Hippocampal formation (tissue), 2 donors: Measurements from ENCODE around the gene SACS.
A peak's percentile ranks its signal among the peaks of the same experiment; 100 is the strongest.
"Not testable (repeated sequence)": the region's sequence is repeated elsewhere in the genome, so short reads cannot be mapped to it uniquely, and the experiment has no call there.

Experiments
- DNase-seq, 2 donors: peaks; one replicate each; lab custom pipeline; 2025; lab: John Stamatoyannopoulos, UW

The SACS gene

GRCh38 chr13:23357349-23357748, 76.2 kb downstream of the SACS start:
- DNase-seq = no peak

DNA sequence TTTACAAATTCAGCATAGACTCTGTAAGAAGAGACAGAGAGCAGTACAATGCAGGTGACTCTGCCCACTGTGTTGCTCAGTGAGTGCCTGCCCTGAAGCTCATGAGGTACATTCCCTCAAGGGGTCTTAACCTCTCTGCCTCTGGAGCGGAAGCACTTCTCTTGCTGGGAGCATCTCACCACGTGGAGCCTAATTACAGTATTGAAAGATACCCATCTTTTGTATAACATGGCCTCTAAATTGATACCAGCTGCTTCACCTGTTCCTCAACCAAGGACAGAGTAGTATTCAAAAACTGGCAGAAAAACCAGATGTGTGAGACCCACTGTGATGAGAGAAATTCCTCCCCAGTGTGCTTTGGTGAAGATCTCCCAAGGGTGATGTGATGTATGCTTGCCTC, 77.1 kb downstream of the SACS start:
- DNase-seq = no peak

DNA sequence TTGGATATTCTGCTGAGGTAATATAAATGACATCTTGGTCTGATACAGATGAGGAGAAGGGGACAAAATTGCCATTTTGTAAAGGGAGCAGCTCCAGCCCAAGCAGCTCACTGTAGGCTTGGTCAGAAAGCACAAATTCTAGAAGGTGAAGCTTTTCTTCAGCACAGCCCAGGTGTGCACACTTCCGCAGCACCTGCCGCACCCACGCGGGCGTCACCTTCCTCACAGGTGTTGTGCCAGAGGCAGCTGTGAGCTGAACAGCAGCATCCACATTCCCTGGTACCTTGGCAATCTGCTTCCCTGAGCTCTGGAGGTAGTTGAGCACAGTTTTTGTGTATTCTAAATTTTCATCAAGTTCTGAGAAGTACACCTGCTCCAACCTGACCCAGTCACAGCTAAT, 79.0 kb downstream of the SACS start:
- DNase-seq = no peak

DNA sequence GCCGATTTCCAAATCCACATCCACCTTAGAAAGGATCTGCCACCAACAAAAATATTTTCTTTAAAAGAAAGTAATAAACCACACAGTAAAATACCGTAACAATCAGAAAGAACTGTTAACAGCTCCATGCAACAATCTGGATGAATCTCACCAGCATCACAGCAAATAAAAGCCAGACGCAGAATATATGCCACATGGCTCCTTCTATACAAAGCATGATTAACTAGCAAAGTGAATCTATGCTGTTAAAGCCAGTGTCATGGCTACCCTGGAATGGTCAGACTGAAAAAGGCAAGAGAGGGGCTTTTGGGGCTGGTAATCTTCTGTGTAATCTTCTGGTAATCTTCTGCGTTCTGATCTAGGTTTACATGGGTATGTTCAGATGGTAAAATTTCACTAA, 81.3 kb downstream of the SACS start:
- DNase-seq = no peak

GRCh38 chr13:23350009-23350408, 83.5 kb downstream of the SACS start:
- no peak for DNase-seq

- DNase-seq = no peak
Measured at GRCh38 chr13:23349161-23349897, 84.2 kb downstream of the SACS start.

DNA sequence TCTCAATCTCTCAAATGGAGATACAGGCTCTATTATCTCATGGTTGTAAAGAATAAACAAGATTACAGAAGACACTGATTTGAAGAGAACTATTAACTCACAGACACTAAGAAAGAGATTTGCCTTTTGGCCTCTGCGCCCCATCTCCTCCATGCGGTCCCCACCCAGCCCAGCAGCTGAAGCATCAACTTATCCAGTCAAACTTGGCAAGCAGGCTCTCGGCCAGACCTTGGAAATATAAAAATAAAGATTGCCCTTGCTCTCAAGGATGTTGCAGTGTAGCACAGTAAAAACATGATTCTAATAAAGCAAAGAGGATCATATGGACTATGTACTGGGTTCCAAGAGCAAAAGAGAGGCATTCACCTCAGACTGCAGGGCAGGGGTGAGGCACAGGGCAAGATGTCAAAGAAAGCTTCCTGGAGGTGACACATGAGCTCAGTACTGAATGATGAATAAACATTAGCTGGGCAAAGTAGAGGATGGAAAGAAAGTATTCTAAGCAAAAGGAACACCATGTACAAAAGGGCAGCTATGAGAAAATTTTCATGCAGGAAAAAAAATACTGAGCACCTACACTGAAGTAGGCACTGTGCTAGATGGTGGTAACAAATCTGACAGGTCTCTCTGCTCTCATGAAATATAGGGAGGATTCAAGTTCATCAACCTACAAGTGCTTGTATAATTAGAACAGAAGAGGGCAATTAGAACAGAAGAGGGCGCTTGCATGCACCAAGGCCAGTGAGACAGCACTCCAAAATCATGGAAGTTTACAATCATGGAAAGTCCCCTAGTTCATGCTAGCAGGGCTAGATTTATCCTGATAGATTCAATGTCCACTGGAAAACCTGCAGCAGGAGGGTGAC, 85.0 kb downstream of the SACS start:
- DNase-seq = no peak

- no peak for DNase-seq
Measured at GRCh38 chr13:23347601-23348000, 85.9 kb downstream of the SACS start.

DNA sequence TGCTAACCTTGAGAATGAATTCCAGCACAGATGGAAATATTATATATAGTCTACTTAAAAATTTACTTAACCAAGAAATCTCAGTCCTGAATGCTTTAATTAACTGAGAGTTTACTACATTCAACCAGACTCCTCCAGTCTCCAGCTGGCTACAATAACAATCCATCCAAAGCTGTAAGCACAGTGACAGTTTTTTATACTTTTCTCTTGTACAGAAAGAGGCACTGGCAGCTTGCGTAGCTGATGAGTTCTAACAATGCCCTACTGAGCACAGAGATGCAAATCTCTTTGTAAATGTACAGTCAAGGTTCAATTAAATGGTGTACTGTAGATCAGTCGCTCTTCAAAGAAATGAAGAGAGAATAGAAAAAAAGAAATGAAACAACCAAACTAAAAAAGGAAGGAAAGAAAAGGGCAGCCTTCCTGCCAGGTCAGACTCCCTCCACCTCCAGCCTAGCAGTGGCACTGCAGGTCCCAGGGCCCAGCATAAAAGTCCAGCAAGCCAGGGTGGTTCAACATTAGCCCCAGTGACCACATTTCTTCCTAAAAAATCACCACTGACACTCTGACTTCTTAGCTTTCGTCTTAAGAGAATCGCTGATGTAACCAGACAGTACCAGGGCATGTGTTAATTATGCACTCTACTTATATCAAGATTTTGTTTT, 88.4 kb downstream of the SACS start:
- no peak for DNase-seq

DNA sequence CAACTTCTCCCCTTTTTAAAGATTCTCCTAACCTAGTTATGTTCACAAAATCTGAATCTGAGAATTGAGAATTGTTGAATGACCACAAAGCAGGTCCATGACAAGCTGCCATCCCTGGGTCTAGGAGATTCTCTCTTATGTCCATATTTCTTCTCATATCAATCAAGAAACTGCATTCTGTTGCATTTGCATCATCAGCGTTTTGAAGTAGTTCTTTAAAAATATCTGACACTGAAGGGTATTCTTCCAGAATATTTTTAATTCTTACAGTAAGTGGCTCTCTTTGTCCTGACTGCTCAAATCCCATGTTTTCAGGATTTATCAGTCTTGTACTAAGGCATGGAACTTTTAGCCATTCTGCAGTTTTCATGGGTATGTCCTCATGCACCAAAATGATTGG, 94.3 kb downstream of the SACS start:
- no peak for DNase-seq

GRCh38 chr13:23330356-23330755, 103.1 kb downstream of the SACS start:
- DNase-seq = no peak

GRCh38 chr13:23325191-23325590, 108.3 kb downstream of the SACS start:
- no peak for DNase-seq

- DNase-seq = peak in 1 of 2 donors; percentile 37
Measured at GRCh38 chr13:23323946-23324709, 109.4 kb downstream of the SACS start.

DNA sequence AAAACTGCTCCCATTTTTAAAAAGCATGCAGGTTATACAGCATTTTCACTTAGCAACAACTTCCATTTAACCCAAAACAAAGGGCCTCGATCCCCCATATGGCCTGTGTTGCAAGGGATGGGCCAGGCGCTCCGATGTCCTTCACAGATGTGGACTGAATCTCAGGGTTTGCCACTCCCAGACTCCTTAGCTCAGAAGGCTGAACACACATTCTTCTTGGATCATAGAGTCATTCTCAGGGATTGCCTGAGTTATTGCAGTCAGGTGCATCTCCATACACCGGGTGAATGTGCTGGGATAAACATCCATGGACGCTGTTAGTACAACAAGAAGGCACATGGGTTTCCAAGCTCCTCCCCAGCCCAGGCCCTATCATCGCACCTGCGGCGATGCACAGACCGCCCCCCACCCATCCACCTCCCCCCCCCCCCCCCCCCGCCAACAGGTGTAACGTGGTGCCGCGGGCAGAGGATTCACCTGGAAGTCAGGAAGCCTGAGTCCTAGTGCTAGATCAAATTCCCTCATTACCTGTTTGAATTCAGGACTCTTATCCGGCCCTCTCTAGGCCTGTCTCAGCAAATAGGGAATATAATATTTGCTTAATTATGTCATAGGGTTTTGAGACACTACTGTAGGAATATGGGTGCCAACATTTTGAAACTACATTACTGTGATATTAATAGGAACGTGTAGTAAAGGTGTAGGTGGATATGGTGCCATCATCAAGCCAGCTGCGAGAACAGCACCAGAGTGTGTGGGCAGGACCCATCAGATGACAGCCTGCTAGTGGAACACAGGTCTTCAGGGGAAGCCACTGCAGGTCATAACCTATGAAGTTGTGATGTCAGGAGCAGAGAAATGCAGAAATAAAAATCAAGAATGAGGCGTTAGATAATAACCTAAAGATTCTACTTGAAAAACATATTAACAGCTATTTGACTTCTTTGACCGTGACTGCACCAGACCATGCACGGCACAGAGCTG, 110.9 kb downstream of the SACS start:
- DNase-seq = no peak

GRCh38 chr13:23321535-23322241, 111.8 kb downstream of the SACS start:
- DNase-seq = no peak

- no peak for DNase-seq
Measured at GRCh38 chr13:23320926-23321534, 112.5 kb downstream of the SACS start.

- no peak for DNase-seq
Measured at GRCh38 chr13:23319883-23320224, 113.6 kb downstream of the SACS start.

DNA sequence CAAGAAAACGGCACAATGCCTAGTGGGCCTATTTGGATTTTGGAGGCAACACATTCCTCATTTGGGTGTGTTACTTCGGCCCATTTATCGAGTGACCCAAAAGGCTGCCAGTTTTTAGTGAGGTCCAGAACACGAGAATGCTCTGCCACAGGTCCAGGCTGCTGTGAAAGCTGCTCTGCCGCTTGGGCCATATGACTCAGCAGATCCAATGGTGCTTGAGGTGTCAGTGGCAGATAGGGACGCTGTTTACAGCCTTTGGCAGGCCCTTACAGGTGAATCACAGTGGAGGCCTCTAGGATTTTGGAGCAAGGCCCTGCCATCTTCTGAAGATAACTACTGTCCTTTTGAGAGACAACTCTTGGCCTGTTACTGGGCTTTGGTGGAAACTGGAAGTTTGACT, 118.7 kb downstream of the SACS start:
- not testable (repeated sequence) for DNase-seq

GRCh38 chr13:23292586-23292985, 140.9 kb downstream of the SACS start:
- no peak for DNase-seq

DNA sequence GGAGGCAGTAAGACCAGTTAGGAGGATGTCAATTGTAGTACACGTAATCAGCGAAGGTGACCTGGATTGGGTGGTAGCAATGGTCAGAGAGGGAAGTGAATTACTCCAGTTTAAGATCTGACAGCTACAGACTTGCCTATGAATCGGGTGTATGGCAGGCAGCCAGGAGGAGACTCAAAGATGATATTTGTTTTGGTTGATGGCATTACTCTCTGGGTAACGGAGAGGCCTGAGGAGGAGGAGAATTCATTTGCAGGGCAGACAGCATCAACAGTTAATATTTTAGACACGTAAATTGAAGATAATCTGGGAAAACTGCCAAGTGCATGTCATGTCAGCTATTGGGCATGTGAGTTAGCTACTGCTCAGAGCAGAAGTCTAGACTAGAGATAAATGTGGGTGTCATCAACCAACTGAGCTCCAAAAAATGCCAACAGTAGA, 143.6 kb downstream of the SACS start:
- DNase-seq = no peak
